MM.1S (cell line): ENCODE data around the gene SPATC1L.

Experiments
- CTCF ChIP-seq: fragments of 300-600 bp; sonication (generic); IDR thresholded peaks from 2 replicates; pipeline ENCODE4 v1.5.1; 2016; ENCODE audit warnings: antibody characterized with exemption, low read length, mixed read lengths
- EZH2 ChIP-seq: fragments of 300-600 bp; sonication (generic); optimal IDR thresholded peaks from 2 replicates; pipeline ENCODE3; 2017; ENCODE audit warnings: low read depth, mild to moderate bottlenecking, antibody characterized with exemption, low read length, mixed read lengths

- TF ChIP-seq CTCF: no peak
- no peak for TF ChIP-seq EZH2
Measured at GRCh38 chr21:46128933-46129571, 55.2 kb downstream of the SPATC1L start.
